HCT116 (cell line): ENCODE data around the gene RARB.

Source experiments
- CTCF ChIP-seq, 3 experiments: fragments of 200-600 bp in 1 of 3; sonication (generic) in 1 of 3; IDR thresholded peaks in 2 of 3; conservative IDR thresholded peaks in 1 of 3; 2 replicates each; pipeline ENCODE4 v1.5.1; 2012 to 2017; ENCODE audit warnings: low read depth in 2 of 3, low read length in 2 of 3, antibody characterized with exemption in 1 of 3, borderline replicate concordance in 1 of 3, control low read depth in 1 of 3, mild to moderate bottlenecking in 1 of 3, mixed read lengths in 1 of 3, mixed run types in 1 of 3, moderate library complexity in 1 of 3; ENCODE audit not compliant: insufficient read depth in 1 of 3
- EZH2 ChIP-seq: fragments of 200-600 bp; sonication (generic); IDR thresholded peaks from 2 replicates; pipeline ENCODE4 v1.6.1; 2017; ENCODE audit warnings: antibody characterized with exemption, mixed run types
- MAX ChIP-seq: IDR thresholded peaks from 2 replicates; pipeline ENCODE4 v1.6.1; 2012
- POLR2A ChIP-seq: IDR thresholded peaks from 2 replicates; pipeline ENCODE4 v1.7.0; 2011; ENCODE audit warnings: borderline replicate concordance; ENCODE audit not compliant: insufficient read depth, insufficient read length; ENCODE audit errors: extremely low read depth
- SIN3A ChIP-seq: IDR thresholded peaks from 2 replicates; pipeline ENCODE4 v1.6.1; 2012; ENCODE audit warnings: low read depth
- SP1 ChIP-seq: IDR thresholded peaks from 2 replicates; pipeline ENCODE4 v1.6.1; 2012; ENCODE audit warnings: low read depth
- ZFX ChIP-seq: fragments of 450-650 bp; IDR thresholded peaks from 2 replicates; pipeline ENCODE4 v1.6.1; 2017

GRCh38 chr3:25580534-25580933 is 152.5 kb downstream of the RARB start:
- TF ChIP-seq CTCF (IDR thresholded peaks at IDR 0.05 in 2 of 3, conservative IDR thresholded peaks at IDR 0.05 in 1 of 3; ENCODE audit: borderline replicate concordance in 1 of 3, insufficient read depth in 1 of 3, low read depth in 2 of 3, low read length in 2 of 3) (no peak), POLR2A (no peak), SIN3A (no peak), ZFX (no peak), EZH2 (no peak), SP1 (no peak), MAX (no peak)
